GM12878 (cell line): ENCODE measurements around the gene MAD2L2.

ENCODE experiments used
- SP1 ChIP-seq: IDR thresholded peaks from one replicate; pipeline ENCODE4 v1.6.1; 2011; ENCODE audit warnings: low read depth, low read length
- TF ChIP-seq, protein P1 (sequence below), 3 experiments: IDR thresholded peaks in 2 of 3; conservative IDR thresholded peaks in 1 of 3; 2 replicates each; pipeline ENCODE4 v1.5.1; 2011; ENCODE audit warnings: low read depth in 3 of 3, low read length in 3 of 3, mild to moderate bottlenecking in 3 of 3, control low read depth in 2 of 3, moderate library complexity in 2 of 3, inconsistent platforms in 1 of 3, mixed read lengths in 1 of 3; ENCODE audit not compliant: control insufficient read depth in 2 of 3, insufficient read depth in 1 of 3; ENCODE audit errors: extremely low read depth in 1 of 3
- TF ChIP-seq, protein P2 (sequence below): fragments of 450-650 bp; formaldehyde crosslinking; IDR thresholded peaks from 2 replicates; pipeline ENCODE4 v1.5.0; 2022; ENCODE audit warnings: mild to moderate bottlenecking, missing genetic modification characterization

DNA sequence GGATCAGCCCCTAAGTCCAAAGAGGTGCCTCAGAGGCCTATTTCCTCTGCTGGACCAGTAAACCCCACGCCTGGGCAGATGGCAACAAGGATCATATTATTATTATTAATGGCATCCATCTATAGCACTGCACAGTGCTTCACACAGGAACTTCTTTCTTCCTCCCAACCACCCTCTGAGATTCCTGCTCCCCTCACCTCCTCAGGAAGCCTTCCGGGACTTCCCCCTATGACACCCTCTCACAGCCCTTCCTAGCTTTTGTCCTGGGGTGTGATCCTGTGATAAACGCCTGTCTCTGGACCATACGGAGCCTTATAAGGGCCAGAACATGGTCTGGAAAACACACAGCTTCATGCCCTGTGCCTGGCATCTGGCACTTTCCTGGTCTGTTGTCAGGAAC lies 29.9 kb downstream of the MAD2L2 start:
- TF ChIP-seq, protein P1, sequence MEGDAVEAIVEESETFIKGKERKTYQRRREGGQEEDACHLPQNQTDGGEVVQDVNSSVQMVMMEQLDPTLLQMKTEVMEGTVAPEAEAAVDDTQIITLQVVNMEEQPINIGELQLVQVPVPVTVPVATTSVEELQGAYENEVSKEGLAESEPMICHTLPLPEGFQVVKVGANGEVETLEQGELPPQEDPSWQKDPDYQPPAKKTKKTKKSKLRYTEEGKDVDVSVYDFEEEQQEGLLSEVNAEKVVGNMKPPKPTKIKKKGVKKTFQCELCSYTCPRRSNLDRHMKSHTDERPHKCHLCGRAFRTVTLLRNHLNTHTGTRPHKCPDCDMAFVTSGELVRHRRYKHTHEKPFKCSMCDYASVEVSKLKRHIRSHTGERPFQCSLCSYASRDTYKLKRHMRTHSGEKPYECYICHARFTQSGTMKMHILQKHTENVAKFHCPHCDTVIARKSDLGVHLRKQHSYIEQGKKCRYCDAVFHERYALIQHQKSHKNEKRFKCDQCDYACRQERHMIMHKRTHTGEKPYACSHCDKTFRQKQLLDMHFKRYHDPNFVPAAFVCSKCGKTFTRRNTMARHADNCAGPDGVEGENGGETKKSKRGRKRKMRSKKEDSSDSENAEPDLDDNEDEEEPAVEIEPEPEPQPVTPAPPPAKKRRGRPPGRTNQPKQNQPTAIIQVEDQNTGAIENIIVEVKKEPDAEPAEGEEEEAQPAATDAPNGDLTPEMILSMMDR (IDR thresholded peaks at IDR 0.05 in 2 of 3, conservative IDR thresholded peaks at IDR 0.05 in 1 of 3; ENCODE audit: control insufficient read depth in 2 of 3, extremely low read depth in 1 of 3, insufficient read depth in 1 of 3, low read depth in 3 of 3, low read length in 3 of 3) = no peak
- TF ChIP-seq, protein P2, sequence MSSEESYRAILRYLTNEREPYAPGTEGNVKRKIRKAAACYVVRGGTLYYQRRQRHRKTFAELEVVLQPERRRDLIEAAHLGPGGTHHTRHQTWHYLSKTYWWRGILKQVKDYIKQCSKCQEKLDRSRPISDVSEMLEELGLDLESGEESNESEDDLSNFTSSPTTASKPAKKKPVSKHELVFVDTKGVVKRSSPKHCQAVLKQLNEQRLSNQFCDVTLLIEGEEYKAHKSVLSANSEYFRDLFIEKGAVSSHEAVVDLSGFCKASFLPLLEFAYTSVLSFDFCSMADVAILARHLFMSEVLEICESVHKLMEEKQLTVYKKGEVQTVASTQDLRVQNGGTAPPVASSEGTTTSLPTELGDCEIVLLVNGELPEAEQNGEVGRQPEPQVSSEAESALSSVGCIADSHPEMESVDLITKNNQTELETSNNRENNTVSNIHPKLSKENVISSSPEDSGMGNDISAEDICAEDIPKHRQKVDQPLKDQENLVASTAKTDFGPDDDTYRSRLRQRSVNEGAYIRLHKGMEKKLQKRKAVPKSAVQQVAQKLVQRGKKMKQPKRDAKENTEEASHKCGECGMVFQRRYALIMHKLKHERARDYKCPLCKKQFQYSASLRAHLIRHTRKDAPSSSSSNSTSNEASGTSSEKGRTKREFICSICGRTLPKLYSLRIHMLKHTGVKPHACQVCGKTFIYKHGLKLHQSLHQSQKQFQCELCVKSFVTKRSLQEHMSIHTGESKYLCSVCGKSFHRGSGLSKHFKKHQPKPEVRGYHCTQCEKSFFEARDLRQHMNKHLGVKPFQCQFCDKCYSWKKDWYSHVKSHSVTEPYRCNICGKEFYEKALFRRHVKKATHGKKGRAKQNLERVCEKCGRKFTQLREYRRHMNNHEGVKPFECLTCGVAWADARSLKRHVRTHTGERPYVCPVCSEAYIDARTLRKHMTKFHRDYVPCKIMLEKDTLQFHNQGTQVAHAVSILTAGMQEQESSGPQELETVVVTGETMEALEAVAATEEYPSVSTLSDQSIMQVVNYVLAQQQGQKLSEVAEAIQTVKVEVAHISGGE (CRISPR knock-in tag) = no peak
- TF ChIP-seq SP1 = no peak
